ENCODE measurements around the gene HLA-B.

- TF ChIP-seq ZNF8 (CRISPR knock-in tag; IDR thresholded peaks at IDR 0.05), result no peak
- TF ChIP-seq ARNTL (CRISPR knock-in tag; IDR thresholded peaks at IDR 0.05; ENCODE audit: borderline replicate concordance, low read depth), result no peak
- no peak for TF ChIP-seq GLIS3 (CRISPR knock-in tag; IDR thresholded peaks at IDR 0.05)
- TF ChIP-seq OSR1 (CRISPR knock-in tag; IDR thresholded peaks at IDR 0.05), result no peak
- no peak for TF ChIP-seq BACH2 (CRISPR knock-in tag; IDR thresholded peaks at IDR 0.05; ENCODE audit: borderline replicate concordance)
- TF ChIP-seq, protein P1, sequence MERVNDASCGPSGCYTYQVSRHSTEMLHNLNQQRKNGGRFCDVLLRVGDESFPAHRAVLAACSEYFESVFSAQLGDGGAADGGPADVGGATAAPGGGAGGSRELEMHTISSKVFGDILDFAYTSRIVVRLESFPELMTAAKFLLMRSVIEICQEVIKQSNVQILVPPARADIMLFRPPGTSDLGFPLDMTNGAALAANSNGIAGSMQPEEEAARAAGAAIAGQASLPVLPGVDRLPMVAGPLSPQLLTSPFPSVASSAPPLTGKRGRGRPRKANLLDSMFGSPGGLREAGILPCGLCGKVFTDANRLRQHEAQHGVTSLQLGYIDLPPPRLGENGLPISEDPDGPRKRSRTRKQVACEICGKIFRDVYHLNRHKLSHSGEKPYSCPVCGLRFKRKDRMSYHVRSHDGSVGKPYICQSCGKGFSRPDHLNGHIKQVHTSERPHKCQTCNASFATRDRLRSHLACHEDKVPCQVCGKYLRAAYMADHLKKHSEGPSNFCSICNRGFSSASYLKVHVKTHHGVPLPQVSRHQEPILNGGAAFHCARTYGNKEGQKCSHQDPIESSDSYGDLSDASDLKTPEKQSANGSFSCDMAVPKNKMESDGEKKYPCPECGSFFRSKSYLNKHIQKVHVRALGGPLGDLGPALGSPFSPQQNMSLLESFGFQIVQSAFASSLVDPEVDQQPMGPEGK (CRISPR knock-in tag; IDR thresholded peaks at IDR 0.05; ENCODE audit: borderline replicate concordance), result no peak
- TF ChIP-seq CREB5 (CRISPR knock-in tag; IDR thresholded peaks at IDR 0.05; ENCODE audit: low read depth), result no peak
- no peak for TF ChIP-seq ESRRG (CRISPR knock-in tag; IDR thresholded peaks at IDR 0.05)
- no peak for TF ChIP-seq ZFP3 (CRISPR knock-in tag; IDR thresholded peaks at IDR 0.05)
- TF ChIP-seq RARB (CRISPR knock-in tag; IDR thresholded peaks at IDR 0.05), result no peak
- TF ChIP-seq TOX (CRISPR knock-in tag; IDR thresholded peaks at IDR 0.05; ENCODE audit: borderline replicate concordance), result no peak
Observed at GRCh38 chr6:31399589-31400466, 42.8 kb upstream of the HLA-B start.

Data from SK-N-SH treated with all-trans-retinoic acid at 6 μM for 48 hours (cell line).